Measurements from ENCODE around the gene LST1.

GRCh38 chr6:31630177-31630934 is 44.3 kb downstream of the LST1 start:
- TF ChIP-seq CTCF (IDR thresholded peaks at IDR 0.05) (no peak), EZH2 (IDR thresholded peaks at IDR 0.05) (no peak)
